WTC11 (cell line): Measurements from ENCODE around the gene UCP3.

Experiments
- TCF7 ChIP-seq: sonication (generic); formaldehyde crosslinking; IDR thresholded peaks from 2 replicates; pipeline ENCODE4 v1.8.0; 2022; ENCODE audit warnings: mild to moderate bottlenecking, low read depth, missing genetic modification reagents, moderate library complexity
- TEAD4 ChIP-seq: sonication (generic); formaldehyde crosslinking; IDR thresholded peaks from 2 replicates; pipeline ENCODE4 v1.8.0; 2022; ENCODE audit warnings: mild to moderate bottlenecking, missing genetic modification reagents
- ZNF423 ChIP-seq: fragments of 250-450 bp; sonication (Bioruptor Pico); IDR thresholded peaks from 2 replicates; pipeline ENCODE4 v2.1.2; 2022; ENCODE audit warnings: mild to moderate bottlenecking, moderate library complexity
- TF ChIP-seq, protein P1 (sequence below): fragments of 200-600 bp; IDR thresholded peaks from 2 replicates; pipeline ENCODE4 v1.8.0; 2022; ENCODE audit warnings: antibody characterized with exemption
- TF ChIP-seq, protein P2 (sequence below): fragments of 250-450 bp; sonication (Bioruptor Pico); IDR thresholded peaks from 2 replicates; pipeline ENCODE4 v1.8.0; 2021; ENCODE audit warnings: mild to moderate bottlenecking

DNA sequence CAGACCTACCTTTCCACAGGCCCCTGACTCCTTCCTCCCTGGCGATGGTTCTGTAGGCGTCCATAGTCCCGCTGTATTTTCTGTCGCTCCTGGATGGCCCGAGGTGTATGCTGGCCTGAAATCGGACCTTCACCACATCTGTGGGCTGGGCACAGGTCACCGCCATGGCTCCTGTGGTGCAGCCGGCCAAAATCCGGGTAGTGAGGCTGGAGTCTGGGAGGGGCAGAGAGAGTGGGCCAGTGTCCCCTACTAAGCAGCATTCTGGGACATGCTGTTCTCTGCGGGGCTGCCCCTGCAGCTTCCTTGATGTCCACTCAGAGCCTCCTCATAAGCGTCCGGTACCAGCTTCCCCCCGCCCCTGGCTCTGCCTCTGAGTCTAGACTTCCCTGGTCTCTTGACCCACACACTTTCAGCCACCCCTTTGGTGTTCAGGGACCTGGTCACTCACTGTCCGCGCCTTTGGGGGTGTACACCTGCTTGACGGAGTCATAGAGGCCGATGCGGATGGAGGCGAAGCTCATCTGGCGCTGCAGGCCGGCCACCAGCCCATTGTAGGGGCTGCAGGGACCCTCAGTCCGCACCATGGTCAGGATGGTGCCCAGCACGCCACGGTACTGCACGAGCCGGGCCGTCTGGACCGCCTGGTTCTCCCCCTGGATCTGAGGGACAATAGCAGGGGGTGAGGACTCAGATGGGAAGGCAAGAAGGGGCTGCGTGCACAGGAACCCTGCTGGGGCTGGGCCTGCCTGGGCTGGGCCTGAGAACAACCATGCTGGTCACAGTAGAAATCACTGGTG is 3.0 kb downstream of the UCP3 start:
- TF ChIP-seq, protein P1, sequence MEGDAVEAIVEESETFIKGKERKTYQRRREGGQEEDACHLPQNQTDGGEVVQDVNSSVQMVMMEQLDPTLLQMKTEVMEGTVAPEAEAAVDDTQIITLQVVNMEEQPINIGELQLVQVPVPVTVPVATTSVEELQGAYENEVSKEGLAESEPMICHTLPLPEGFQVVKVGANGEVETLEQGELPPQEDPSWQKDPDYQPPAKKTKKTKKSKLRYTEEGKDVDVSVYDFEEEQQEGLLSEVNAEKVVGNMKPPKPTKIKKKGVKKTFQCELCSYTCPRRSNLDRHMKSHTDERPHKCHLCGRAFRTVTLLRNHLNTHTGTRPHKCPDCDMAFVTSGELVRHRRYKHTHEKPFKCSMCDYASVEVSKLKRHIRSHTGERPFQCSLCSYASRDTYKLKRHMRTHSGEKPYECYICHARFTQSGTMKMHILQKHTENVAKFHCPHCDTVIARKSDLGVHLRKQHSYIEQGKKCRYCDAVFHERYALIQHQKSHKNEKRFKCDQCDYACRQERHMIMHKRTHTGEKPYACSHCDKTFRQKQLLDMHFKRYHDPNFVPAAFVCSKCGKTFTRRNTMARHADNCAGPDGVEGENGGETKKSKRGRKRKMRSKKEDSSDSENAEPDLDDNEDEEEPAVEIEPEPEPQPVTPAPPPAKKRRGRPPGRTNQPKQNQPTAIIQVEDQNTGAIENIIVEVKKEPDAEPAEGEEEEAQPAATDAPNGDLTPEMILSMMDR = no peak
- TF ChIP-seq TCF7 (no peak), TEAD4 (CRISPR knock-in tag) (no peak), ZNF423 (CRISPR knock-in tag) (no peak)
- TF ChIP-seq, protein P2, sequence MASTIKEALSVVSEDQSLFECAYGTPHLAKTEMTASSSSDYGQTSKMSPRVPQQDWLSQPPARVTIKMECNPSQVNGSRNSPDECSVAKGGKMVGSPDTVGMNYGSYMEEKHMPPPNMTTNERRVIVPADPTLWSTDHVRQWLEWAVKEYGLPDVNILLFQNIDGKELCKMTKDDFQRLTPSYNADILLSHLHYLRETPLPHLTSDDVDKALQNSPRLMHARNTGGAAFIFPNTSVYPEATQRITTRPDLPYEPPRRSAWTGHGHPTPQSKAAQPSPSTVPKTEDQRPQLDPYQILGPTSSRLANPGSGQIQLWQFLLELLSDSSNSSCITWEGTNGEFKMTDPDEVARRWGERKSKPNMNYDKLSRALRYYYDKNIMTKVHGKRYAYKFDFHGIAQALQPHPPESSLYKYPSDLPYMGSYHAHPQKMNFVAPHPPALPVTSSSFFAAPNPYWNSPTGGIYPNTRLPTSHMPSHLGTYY (CRISPR knock-in tag) = no peak
